ENCODE measurements around the gene METTL1.
"Not testable (repeated sequence)": the region's sequence is repeated elsewhere in the genome, so short reads cannot be mapped to it uniquely, and the experiment has no call there.

METTL1 gene

GRCh38 chr12:57771873-57772428, at the start of gene METTL1:
METTL1 (minus strand) TSS chr12:57772105; CDS start chr12:57772083, 22 bp downstream.
- peak; percentile 99 for DNase-seq (ENCODE audit: low read depth, low spot score)

- DNase-seq (ENCODE audit: low read depth, low spot score): not testable (repeated sequence)
These were observed 49.1 kb upstream of the METTL1 start for GRCh38 chr12:57821015-57821414.

GRCh38 chr12:57820119-57820518, 48.2 kb upstream of the METTL1 start:
- DNase-seq (ENCODE audit: low read depth, low spot score): not testable (repeated sequence)

GRCh38 chr12:57817990-57818331, 46.1 kb upstream of the METTL1 start:
- DNase-seq (ENCODE audit: low read depth, low spot score): not testable (repeated sequence)

- no peak for DNase-seq (ENCODE audit: low read depth, low spot score)
These were observed 45.5 kb upstream of the METTL1 start for GRCh38 chr12:57817261-57817989.

- DNase-seq (ENCODE audit: low read depth, low spot score): no peak
These were observed 44.9 kb upstream of the METTL1 start for GRCh38 chr12:57816855-57817151.

GRCh38 chr12:57816001-57816854, 44.3 kb upstream of the METTL1 start:
- DNase-seq (ENCODE audit: low read depth, low spot score): no peak

- DNase-seq (ENCODE audit: low read depth, low spot score): no peak
These were observed 43.5 kb upstream of the METTL1 start for GRCh38 chr12:57815177-57816000.

GRCh38 chr12:57813971-57814772, 42.3 kb upstream of the METTL1 start:
- DNase-seq (ENCODE audit: low read depth, low spot score): peak; percentile 25

- peak; percentile 43 for DNase-seq (ENCODE audit: low read depth, low spot score)
These were observed 41.4 kb upstream of the METTL1 start for GRCh38 chr12:57813111-57813970.

- DNase-seq (ENCODE audit: low read depth, low spot score): no peak
These were observed 39.3 kb upstream of the METTL1 start for GRCh38 chr12:57811028-57811755.

GRCh38 chr12:57810450-57810849, 38.5 kb upstream of the METTL1 start:
- DNase-seq (ENCODE audit: low read depth, low spot score): peak; percentile 68

- DNase-seq (ENCODE audit: low read depth, low spot score): no peak
These were observed 37.5 kb upstream of the METTL1 start for GRCh38 chr12:57809425-57809824.

- no peak for DNase-seq (ENCODE audit: low read depth, low spot score)
These were observed 36.4 kb upstream of the METTL1 start for GRCh38 chr12:57808351-57808750.

GRCh38 chr12:57807285-57807684, 35.4 kb upstream of the METTL1 start:
- DNase-seq (ENCODE audit: low read depth, low spot score): no peak

GRCh38 chr12:57806677-57807076, 34.8 kb upstream of the METTL1 start:
- no peak for DNase-seq (ENCODE audit: low read depth, low spot score)

GRCh38 chr12:57803319-57803893, 31.5 kb upstream of the METTL1 start:
- DNase-seq (ENCODE audit: low read depth, low spot score): peak; percentile 70

GRCh38 chr12:57802607-57803006, 30.7 kb upstream of the METTL1 start:
- no peak for DNase-seq (ENCODE audit: low read depth, low spot score)

- DNase-seq (ENCODE audit: low read depth, low spot score): no peak
These were observed 29.1 kb upstream of the METTL1 start for GRCh38 chr12:57800965-57801364.

Data from astrocyte of the hippocampus (primary cell).